Activated naive CD4-positive, alpha-beta T cell treated with anti-CD3 and anti-CD28 coated beads, Interleukin-2, amount 50 U/mL, for 72 hours (primary cell): ENCODE results near the gene PRR7. TPM values are rescaled to one million over a fixed set of nuclear protein-coding genes. Genes with fewer than 3 reads are reported as not detected.

ENCODE experiments used
- ATAC-seq, 2 donors: fragments of 150-1000 bp; cut with Tn5 transposase; 2 replicates each; pipeline ENCODE4 v1.10.0; 2021; ENCODE audit warnings: mild to moderate bottlenecking in 2 of 2, moderate library complexity in 2 of 2
- DNase-seq, 2 donors: peaks; one replicate each; pipeline ENCODE4 v3.0.0; 2021 to 2022; ENCODE audit warnings: low spot score in 2 of 2
- H3K27ac Mint-ChIP-seq, 2 donors: one replicate each; pipeline ENCODE4 v1.8.0; 2022; ENCODE audit warnings: mild to moderate bottlenecking in 2 of 2, mixed read lengths in 2 of 2
- H3K36me3 Mint-ChIP-seq, 2 donors: one replicate each; pipeline ENCODE4 v1.8.0; 2022; ENCODE audit warnings: mixed read lengths in 2 of 2
- H3K9me3 Mint-ChIP-seq, 2 donors: one replicate each; pipeline ENCODE4 v1.8.0; 2022; ENCODE audit warnings: mixed read lengths in 2 of 2
- total RNA-seq, 2 donors: library from RNA; stranded (reverse); gene quantifications; one replicate each; pipeline ENCODE4 v1.2.3, GENCODE V29; 2022

The PRR7 gene
- total RNA-seq, 2 donors from 2014 or later: 4.1 to 11.4 TPM

- DNase-seq (no peak), ATAC-seq (no peak)
- Mint-ChIP-seq H3K9me3 (no peaks in the 10 kb centered on the region), H3K27ac (peak overlapping the region; percentile 32 to 77), H3K36me3 (no peaks in the 10 kb centered on the region)
These were observed 23.3 kb downstream of the PRR7 start for GRCh38 chr5:177469750-177470525.

DNA sequence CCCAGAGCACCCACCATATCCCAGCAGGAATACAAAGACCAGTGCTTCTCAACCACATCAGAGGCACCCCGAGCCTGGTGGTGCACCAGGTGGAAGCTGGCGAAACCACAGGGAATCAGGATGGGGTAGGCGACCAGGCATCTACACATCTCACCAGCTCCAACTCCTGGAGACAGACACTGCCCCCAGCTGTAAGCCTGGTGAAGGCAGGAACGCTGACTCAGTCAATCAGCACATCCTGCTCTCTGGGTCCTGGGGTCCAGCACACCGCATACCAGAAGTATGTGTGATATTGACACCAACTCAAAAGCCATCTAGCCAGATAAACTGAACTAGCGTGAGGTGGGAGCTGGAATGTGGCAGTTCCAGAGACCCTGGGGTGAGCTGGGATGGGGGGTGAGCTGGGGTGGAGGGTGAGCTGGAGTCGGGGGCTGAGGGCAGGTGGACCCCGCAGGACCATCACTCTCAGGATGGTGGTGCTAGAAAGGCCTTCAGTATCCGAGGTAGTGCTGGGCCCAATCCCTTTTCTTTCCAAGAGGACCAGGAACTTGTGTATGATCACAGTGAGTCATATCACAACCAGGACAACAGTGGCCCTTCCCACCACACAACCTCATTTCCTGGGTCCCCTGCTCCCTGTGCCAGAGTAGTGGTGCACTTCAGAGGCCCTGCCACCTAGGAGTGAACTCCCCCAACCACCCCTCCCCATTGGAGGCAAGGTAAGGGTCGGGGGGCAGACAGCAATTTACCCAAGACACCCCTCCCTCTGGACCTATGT, 24.3 kb downstream of the PRR7 start:
- Mint-ChIP-seq H3K9me3 (no peaks in the 10 kb centered on the region), H3K27ac (peak overlapping the region in 1 of 2 donors; percentile 32), H3K36me3 (no peaks in the 10 kb centered on the region)
- ATAC-seq (peak in 1 of 2 donors; percentile 16), DNase-seq (no peak)

DNA sequence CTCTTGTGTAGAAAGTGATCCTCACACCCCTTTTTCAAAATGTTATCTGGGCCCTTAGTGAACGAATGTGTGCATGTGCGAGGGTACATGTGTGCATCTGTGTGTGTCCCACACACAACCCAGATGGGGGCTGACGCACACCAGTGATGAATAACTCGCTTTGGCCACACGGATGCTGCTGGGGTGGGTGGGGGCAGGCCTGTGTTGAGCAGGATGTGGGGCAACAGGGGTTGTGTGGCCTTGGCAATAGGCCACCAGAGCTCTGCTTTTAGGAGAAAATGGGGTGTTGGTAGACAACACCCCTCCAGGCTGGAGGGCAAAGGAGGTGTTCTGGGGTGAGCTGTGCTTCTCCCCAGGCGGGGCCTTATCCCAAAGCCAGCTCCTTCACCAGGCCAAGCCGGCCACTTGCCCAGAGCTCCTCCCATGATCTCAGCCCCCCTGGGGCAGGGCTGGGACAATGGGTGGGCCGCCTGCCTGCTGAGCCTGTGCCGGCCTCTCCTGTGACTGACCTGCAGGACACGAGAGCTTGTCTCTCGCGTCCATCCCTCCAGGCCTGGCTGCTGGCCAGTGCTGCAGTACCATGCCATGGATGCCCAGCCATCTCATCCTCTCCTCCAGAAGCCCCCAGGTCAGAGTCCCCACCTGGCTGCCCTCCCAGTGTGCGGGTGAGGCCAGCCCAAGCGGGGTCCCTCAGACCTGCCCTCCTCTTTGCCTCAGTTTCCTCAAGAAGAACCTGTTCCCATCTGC, 25.2 kb downstream of the PRR7 start:
- Mint-ChIP-seq H3K27ac (peak overlapping the region in 1 of 2 donors; percentile 50), H3K36me3 (no peaks in the 10 kb centered on the region), H3K9me3 (no peaks in the 10 kb centered on the region)
- DNase-seq (no peak), ATAC-seq (peak in 1 of 2 donors; percentile 37)

DNA sequence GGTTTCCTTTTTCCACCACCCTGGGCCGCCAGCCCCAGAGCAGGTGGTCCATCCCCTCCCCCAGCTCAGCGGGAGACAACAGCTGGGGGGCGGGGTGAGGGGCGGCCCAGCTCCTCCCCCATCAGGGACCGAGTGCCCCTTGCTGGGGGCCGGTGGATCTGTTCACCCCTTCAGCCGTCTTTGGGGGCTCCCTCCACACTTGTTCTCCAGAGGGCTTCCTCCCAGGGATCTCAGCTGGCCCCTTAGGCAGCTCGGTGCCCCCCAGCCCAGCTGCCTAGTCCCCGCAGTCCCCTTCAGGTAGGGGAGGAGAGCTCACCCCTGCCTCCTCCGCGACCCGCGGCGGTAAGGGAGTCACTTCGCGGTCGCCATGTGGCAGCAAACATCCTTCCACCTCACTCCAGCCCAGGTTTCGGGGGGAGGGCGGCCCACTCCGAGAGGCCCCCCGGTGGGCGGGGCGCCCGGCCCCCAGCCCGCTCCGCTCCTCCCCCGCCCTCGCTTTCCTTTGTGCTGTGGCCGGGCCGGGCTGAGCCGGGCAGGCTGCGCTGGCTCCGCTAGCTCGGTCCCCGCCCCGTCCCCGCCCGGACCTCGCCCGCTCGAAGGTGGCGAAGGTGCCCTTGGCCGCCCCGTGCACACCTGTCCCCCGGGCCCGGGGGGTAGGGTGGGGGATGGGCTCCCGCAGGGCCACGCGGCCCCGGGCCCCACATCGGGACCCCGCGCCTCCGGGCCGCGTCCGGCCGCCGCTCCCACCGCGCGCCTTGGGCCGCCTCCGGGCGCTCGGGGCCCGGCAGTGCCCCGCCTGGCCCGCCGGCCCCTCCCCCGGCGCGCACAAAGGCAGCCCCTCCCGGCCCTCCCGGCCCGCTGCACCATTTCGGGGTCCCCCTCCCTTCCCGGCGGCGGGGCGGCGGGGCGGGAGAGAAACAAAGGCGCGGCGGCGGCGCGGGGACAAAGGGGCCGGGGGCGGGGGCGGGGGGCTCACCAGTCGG, 26.1 kb downstream of the PRR7 start:
- no peaks in the 10 kb centered on the region for H3K9me3 Mint-ChIP-seq
- ATAC-seq: peak; percentile 67 to 68
- no peaks in the 10 kb centered on the region for H3K36me3 Mint-ChIP-seq
- peak overlapping the region in 1 of 2 donors; percentile 50 for H3K27ac Mint-ChIP-seq
- DNase-seq: peak in 1 of 2 donors; percentile 56

- H3K27ac Mint-ChIP-seq: peak within 1 kb of the TSS in 1 of 2 donors; percentile 62
- no peaks in the 10 kb centered on the region for H3K9me3 Mint-ChIP-seq
- no peak for DNase-seq
- ATAC-seq: peak; percentile 11 to 57
- H3K36me3 Mint-ChIP-seq: peaks cover 0 to 4% of the 10 kb centered on the region in 2 donors
These were observed 26.9 kb downstream of the PRR7 start, which contains the start of gene DBN1 for GRCh38 chr5:177473443-177474001. DBN1 (minus strand) TSS chr5:177473634; CDS start chr5:177473521, 113 bp downstream.

GRCh38 chr5:177474002-177474476, 27.4 kb downstream of the PRR7 start:
- ATAC-seq (no peak), DNase-seq (no peak)
- Mint-ChIP-seq H3K9me3 (no peaks in the 10 kb centered on the region), H3K27ac (peak overlapping the region in 1 of 2 donors; percentile 62), H3K36me3 (peaks cover 0 to 9% of the 10 kb centered on the region in 2 donors)

DNA sequence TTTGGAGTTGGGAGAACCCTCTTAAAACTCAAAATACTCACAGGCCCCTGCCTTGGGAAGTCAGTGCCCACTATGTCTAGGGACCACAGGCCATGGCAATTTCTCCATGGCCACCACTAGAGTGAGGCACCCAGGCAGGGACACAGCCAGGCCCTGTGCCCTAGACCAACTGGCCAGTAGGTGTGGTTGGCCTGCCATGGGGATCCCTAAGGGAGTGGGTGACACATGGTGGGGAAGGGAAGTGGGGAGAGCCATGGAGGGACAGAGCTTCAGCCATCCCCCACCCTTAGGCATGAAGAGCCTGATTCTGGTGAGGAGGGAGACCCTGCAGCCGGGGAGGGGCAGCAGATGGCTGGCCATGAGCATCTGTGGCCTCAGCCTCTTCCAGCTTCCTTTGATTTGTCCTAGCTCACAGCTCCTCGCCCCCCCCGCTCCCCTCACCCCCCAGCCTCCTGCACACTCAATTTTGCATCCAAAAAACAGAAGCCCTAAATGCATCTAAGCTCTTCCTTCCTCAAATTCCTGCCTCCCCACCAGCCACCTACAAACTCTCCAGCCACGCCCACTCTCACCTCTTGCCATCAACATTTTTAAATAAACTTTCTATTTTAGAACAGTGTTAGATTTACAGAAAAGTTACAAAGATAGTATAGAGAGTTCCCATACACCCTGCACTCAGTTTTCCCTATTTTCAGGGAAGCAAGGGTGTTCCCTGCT, 28.4 kb downstream of the PRR7 start:
- DNase-seq: no peak
- Mint-ChIP-seq H3K36me3 (peaks cover 0 to 19% of the 10 kb centered on the region in 2 donors), H3K9me3 (no peaks in the 10 kb centered on the region), H3K27ac (no peak overlapping the region)
- ATAC-seq: no peak

- H3K36me3 Mint-ChIP-seq: peaks cover 0 to 19% of the 10 kb centered on the region in 2 donors
- DNase-seq: no peak
- peak overlapping the region in 1 of 2 donors; percentile 4 for H3K27ac Mint-ChIP-seq
- ATAC-seq: no peak
- no peaks in the 10 kb centered on the region for H3K9me3 Mint-ChIP-seq
These were observed 29.2 kb downstream of the PRR7 start for GRCh38 chr5:177475563-177476427.

DNA sequence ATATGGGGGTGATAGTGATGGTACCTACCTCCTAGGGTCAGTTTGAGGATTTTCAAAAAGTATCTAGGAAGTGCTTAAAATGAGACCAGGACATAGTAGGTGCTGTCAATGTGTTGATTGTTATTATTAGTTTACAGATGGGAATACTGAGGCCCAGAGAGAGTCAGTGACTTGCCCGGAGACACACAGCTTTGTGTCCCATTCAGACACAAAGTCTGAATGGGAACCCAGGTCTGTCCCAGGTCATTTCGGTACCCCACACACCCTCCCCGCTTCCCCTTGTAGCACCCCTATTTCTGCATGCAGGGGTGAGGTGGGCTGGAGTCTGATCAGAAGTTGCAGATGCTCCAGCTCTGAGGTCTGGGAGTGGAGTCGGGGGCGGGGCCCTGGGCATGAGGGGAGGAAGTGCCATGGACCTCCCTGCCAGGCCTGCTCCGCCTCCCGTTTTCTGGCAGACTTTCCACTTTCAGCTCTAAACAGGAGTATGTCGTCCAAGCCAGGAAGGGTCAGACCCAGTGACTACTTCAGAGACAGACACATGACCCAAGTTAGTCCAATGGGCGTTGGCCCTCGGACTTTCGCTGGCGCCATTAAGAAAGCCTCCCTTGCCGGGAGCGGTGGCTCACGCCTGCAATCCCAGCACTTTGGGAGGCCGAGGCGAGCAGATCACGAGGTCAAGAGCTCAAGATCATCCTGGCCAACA, 30.1 kb downstream of the PRR7 start:
- ATAC-seq (no peak), DNase-seq (no peak)
- Mint-ChIP-seq H3K27ac (peak overlapping the region in 1 of 2 donors; percentile 4), H3K36me3 (peaks cover 0 to 19% of the 10 kb centered on the region in 2 donors), H3K9me3 (no peaks in the 10 kb centered on the region)

GRCh38 chr5:177477701-177478477, 31.3 kb downstream of the PRR7 start:
- no peak for DNase-seq
- peak overlapping the region; percentile 89 to 96 for H3K27ac Mint-ChIP-seq
- ATAC-seq: no peak

DNA sequence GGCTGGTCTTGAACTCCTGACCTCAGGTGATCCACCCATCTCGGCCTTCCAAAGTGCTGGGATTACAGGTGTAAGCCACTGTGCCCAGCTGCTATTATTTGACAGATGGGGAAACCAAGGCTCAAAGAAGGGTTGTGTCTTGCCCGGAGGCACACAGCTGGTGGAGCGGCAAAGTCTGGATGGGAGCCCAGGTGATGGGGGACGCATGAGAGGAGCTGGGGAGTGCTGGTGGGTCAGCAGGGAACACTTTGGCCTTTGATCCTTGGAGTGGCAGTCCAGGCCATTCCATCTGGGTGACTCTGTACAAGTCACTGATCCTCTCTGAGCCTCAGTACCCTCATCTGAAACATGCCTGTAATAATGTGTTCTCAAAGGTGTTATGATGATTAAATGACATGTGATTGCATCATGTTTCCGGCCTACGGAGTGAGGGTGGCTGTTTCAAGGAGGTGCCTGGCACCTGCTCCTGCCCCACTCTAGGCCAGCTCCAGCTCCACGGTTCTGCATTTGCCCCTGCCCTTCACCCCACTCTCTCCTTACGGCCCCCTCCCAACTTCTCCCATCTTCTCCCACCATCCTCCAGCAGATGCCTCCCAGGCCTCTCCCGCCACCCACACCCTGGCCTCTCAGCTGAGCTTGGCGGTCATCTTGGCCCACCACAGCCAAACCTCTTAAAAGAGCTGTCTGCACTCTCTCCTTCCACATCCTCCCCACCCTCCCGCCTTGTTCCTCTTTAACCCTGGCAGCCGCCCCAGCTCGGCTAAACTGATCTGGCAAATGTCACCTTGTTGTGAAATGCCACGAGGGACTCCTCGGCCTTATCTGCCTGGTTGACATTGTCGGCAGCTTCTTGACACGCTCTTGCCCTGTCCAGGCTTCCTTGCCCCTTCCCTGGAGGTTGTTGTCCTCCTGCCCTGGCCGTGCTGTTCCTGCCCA, 32.4 kb downstream of the PRR7 start:
- DNase-seq (no peak), ATAC-seq (peak; percentile 79 to 80)

More at GRCh38 chr5:177477701-177478477, 31.3 kb downstream of the PRR7 start:
- H3K9me3 Mint-ChIP-seq: no peaks in the 10 kb centered on the region
- peaks cover 0 to 19% of the 10 kb centered on the region in 2 donors for H3K36me3 Mint-ChIP-seq

DNA sequence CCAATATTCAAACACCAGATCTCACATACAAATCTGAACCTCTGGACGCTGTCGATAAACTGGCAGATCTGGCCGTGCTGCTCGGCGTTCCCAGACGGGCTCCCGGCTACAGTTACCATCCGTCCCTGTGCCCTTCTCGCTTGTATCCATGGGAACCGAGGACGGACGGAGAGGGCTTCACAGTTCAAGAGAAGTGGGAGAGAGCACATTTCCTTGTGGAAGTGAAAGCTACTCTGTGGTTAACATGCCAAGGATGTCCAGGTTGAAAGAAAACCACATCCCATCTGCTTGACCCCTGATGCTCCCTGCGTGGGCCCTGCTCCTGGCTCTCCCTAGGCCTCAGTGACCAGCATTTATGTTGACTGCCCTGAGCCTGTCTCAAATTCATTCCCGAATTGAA, 33.2 kb downstream of the PRR7 start:
- ATAC-seq (no peak), DNase-seq (no peak)
- H3K36me3 Mint-ChIP-seq: peaks cover 0 to 19% of the 10 kb centered on the region in 2 donors
- no peaks in the 10 kb centered on the region for H3K9me3 Mint-ChIP-seq
- peak overlapping the region; percentile 89 to 96 for H3K27ac Mint-ChIP-seq

More for the DNA sequence above, 32.4 kb downstream of the PRR7 start:
- Mint-ChIP-seq H3K36me3 (peaks cover 0 to 19% of the 10 kb centered on the region in 2 donors), H3K27ac (peak overlapping the region; percentile 89 to 96), H3K9me3 (no peaks in the 10 kb centered on the region)
